HEK293 (cell line): ENCODE data around the gene MTUS2.

Source experiments
- CTCF ChIA-PET: fragments of 350-600 bp; formaldehyde crosslinking; extraction: SDS; loops from one replicate; lab custom pipeline; 2021; ENCODE audit warnings: antibody characterized with exemption; lab: Yijun Ruan, JAX
- POLR2A ChIA-PET: fragments of 300-600 bp; formaldehyde crosslinking; extraction: SDS; loops from one replicate; lab custom pipeline; 2020; ENCODE audit warnings: antibody characterized with exemption, inconsistent platforms; lab: Yijun Ruan, JAX
- H3K27ac ChIP-seq: fragments of 200-500 bp; sonication (Bioruptor generic); 2 replicates; pipeline ENCODE4 v1.5.1; 2014; ENCODE audit warnings: low read depth, low read length, control low read depth, inconsistent platforms; ENCODE audit errors: extremely low read depth
- H3K36me3 ChIP-seq, 2 experiments: fragments of 200-500 bp in 1 of 2; sonication (Bioruptor generic) in 1 of 2; 1 replicate in 1 of 2; 2 replicates in 1 of 2; pipeline ENCODE4 v1.5.1; 2014 to 2017; ENCODE audit warnings: inconsistent platforms in 2 of 2, low read length in 2 of 2; ENCODE audit not compliant: control insufficient read depth in 2 of 2, insufficient read depth in 1 of 2
- H3K4me1 ChIP-seq: fragments of 200-500 bp; sonication (Bioruptor generic); 2 replicates; pipeline ENCODE4 v1.5.1; 2014; ENCODE audit warnings: mild to moderate bottlenecking, low read length, inconsistent platforms; ENCODE audit not compliant: control insufficient read depth, insufficient read depth
- H3K4me3 ChIP-seq: 2 replicates; pipeline ENCODE4 v1.5.1; 2011; ENCODE audit warnings: low read depth, mild to moderate bottlenecking, control low read depth, low read length, moderate library complexity
- H3K9me3 ChIP-seq: fragments of 200-500 bp; sonication (Bioruptor generic); 2 replicates; pipeline ENCODE4 v1.5.1; 2014; ENCODE audit warnings: low read depth, low read length, inconsistent platforms; ENCODE audit not compliant: control insufficient read depth, insufficient read depth
- BCL11A ChIP-seq: fragments of 450-650 bp; formaldehyde crosslinking; IDR thresholded peaks from 2 replicates; pipeline ENCODE4 v1.5.1; 2016; ENCODE audit warnings: low read depth, missing biosample characterization, missing genetic modification characterization
- FEZF1 ChIP-seq: fragments of 450-650 bp; formaldehyde crosslinking; IDR thresholded peaks from 2 replicates; pipeline ENCODE4 v1.5.1; 2016; ENCODE audit warnings: missing biosample characterization, missing genetic modification characterization
- IKZF3 ChIP-seq: fragments of 450-650 bp; IDR thresholded peaks from 2 replicates; pipeline ENCODE4 v1.5.0; 2018; ENCODE audit warnings: missing biosample characterization, mild to moderate bottlenecking, missing genetic modification characterization, moderate library complexity
- KLF10 ChIP-seq: fragments of 450-650 bp; IDR thresholded peaks from 2 replicates; pipeline ENCODE4 v1.5.1; 2018; ENCODE audit warnings: missing biosample characterization, mild to moderate bottlenecking, missing genetic modification characterization
- KLF7 ChIP-seq: fragments of 450-650 bp; formaldehyde crosslinking; IDR thresholded peaks from 2 replicates; pipeline ENCODE4 v1.5.1; 2016; ENCODE audit warnings: missing biosample characterization, missing genetic modification characterization, borderline replicate concordance
- MYNN ChIP-seq: fragments of 450-650 bp; formaldehyde crosslinking; IDR thresholded peaks from 2 replicates; pipeline ENCODE4 v1.5.1; 2016; ENCODE audit warnings: missing biosample characterization, missing genetic modification characterization, borderline replicate concordance
- PRDM4 ChIP-seq: fragments of 450-650 bp; formaldehyde crosslinking; IDR thresholded peaks from 2 replicates; pipeline ENCODE4 v1.5.1; 2017; ENCODE audit warnings: missing biosample characterization, missing genetic modification characterization
- SCRT2 ChIP-seq: fragments of 450-650 bp; formaldehyde crosslinking; IDR thresholded peaks from 2 replicates; pipeline ENCODE4 v1.5.1; 2016; ENCODE audit warnings: missing biosample characterization, missing genetic modification characterization
- SETDB1 ChIP-seq: IDR thresholded peaks from one replicate; pipeline ENCODE4 v1.6.1; 2017; ENCODE audit warnings: mild to moderate bottlenecking, low read length, moderate library complexity, mixed read lengths; ENCODE audit not compliant: insufficient read length
- YY2 ChIP-seq: fragments of 450-650 bp; formaldehyde crosslinking; IDR thresholded peaks from 2 replicates; pipeline ENCODE4 v1.5.1; 2016; ENCODE audit warnings: missing biosample characterization, missing genetic modification characterization
- ZBTB17 ChIP-seq: fragments of 450-650 bp; formaldehyde crosslinking; IDR thresholded peaks from 2 replicates; pipeline ENCODE4 v1.5.1; 2016; ENCODE audit warnings: missing biosample characterization, missing genetic modification characterization
- ZBTB48 ChIP-seq: fragments of 450-650 bp; formaldehyde crosslinking; IDR thresholded peaks from 2 replicates; pipeline ENCODE4 v1.5.1; 2016; ENCODE audit warnings: missing biosample characterization, missing genetic modification characterization
- ZBTB8A ChIP-seq: fragments of 450-650 bp; formaldehyde crosslinking; IDR thresholded peaks from 2 replicates; pipeline ENCODE4 v1.5.1; 2016; ENCODE audit warnings: missing biosample characterization, missing genetic modification characterization
- ZFP37 ChIP-seq: fragments of 450-650 bp; formaldehyde crosslinking; IDR thresholded peaks from 2 replicates; pipeline ENCODE4 v1.5.1; 2016; ENCODE audit warnings: missing biosample characterization, missing genetic modification characterization
- ZFP69B ChIP-seq: fragments of 450-650 bp; formaldehyde crosslinking; IDR thresholded peaks from 2 replicates; pipeline ENCODE4 v1.5.1; 2016; ENCODE audit warnings: missing biosample characterization, missing genetic modification characterization
- ZNF10 ChIP-seq: fragments of 450-650 bp; formaldehyde crosslinking; IDR thresholded peaks from 2 replicates; pipeline ENCODE4 v1.5.1; 2017; ENCODE audit warnings: missing biosample characterization, missing genetic modification characterization
- ZNF157 ChIP-seq: fragments of 450-650 bp; formaldehyde crosslinking; IDR thresholded peaks from 2 replicates; pipeline ENCODE4 v1.5.1; 2016; ENCODE audit warnings: missing biosample characterization, missing genetic modification characterization
- ZNF16 ChIP-seq: fragments of 450-650 bp; formaldehyde crosslinking; IDR thresholded peaks from 2 replicates; pipeline ENCODE4 v1.5.1; 2016; ENCODE audit warnings: low read depth, missing biosample characterization, missing genetic modification characterization
- ZNF248 ChIP-seq: fragments of 450-650 bp; formaldehyde crosslinking; IDR thresholded peaks from 2 replicates; pipeline ENCODE4 v1.5.1; 2017; ENCODE audit warnings: missing biosample characterization, missing genetic modification characterization
- ZNF26 ChIP-seq: fragments of 450-650 bp; formaldehyde crosslinking; IDR thresholded peaks from 2 replicates; pipeline ENCODE4 v1.5.1; 2016; ENCODE audit warnings: missing biosample characterization, missing genetic modification characterization
- ZNF274 ChIP-seq, 2 experiments: fragments of 200-500 bp in 1 of 2; fragments of 450-650 bp in 1 of 2; sonication (Bioruptor generic) in 1 of 2; formaldehyde crosslinking in 1 of 2; IDR thresholded peaks; 2 replicates each; pipeline versions ENCODE4 v1.5.1 to v1.6.1; 2014 to 2016; ENCODE audit warnings: borderline replicate concordance in 1 of 2, inconsistent platforms in 1 of 2, low read length in 1 of 2, missing biosample characterization in 1 of 2, missing genetic modification characterization in 1 of 2
- ZNF426 ChIP-seq: fragments of 450-650 bp; formaldehyde crosslinking; IDR thresholded peaks from 2 replicates; pipeline ENCODE4 v1.5.1; 2017; ENCODE audit warnings: missing biosample characterization, missing genetic modification characterization, mild to moderate bottlenecking, inconsistent platforms, moderate library complexity
- ZNF555 ChIP-seq: fragments of 450-650 bp; formaldehyde crosslinking; conservative IDR thresholded peaks from 2 replicates; pipeline ENCODE4 v1.5.1; 2017; ENCODE audit warnings: missing biosample characterization, mild to moderate bottlenecking, missing genetic modification characterization, inconsistent platforms
- ZNF560 ChIP-seq: fragments of 450-650 bp; formaldehyde crosslinking; IDR thresholded peaks from 2 replicates; pipeline ENCODE4 v1.5.1; 2017; ENCODE audit warnings: missing biosample characterization, missing genetic modification characterization, borderline replicate concordance
- ZNF610 ChIP-seq: fragments of 450-650 bp; formaldehyde crosslinking; IDR thresholded peaks from 2 replicates; pipeline ENCODE4 v1.5.1; 2016; ENCODE audit warnings: missing biosample characterization, missing genetic modification characterization, borderline replicate concordance
- ZNF654 ChIP-seq: fragments of 450-650 bp; formaldehyde crosslinking; IDR thresholded peaks from 2 replicates; pipeline ENCODE4 v1.5.1; 2016; ENCODE audit warnings: low read depth, missing biosample characterization, missing genetic modification characterization
- TF ChIP-seq, protein P1 (sequence below): fragments of 450-650 bp; formaldehyde crosslinking; IDR thresholded peaks from 2 replicates; pipeline ENCODE4 v1.5.1; 2016; ENCODE audit warnings: missing biosample characterization, missing genetic modification characterization, low read depth
- TF ChIP-seq, protein P2 (sequence below): fragments of 450-650 bp; formaldehyde crosslinking; IDR thresholded peaks from 2 replicates; pipeline ENCODE4; 2016; ENCODE audit warnings: missing biosample characterization, missing genetic modification characterization

Gene MTUS2

DNA sequence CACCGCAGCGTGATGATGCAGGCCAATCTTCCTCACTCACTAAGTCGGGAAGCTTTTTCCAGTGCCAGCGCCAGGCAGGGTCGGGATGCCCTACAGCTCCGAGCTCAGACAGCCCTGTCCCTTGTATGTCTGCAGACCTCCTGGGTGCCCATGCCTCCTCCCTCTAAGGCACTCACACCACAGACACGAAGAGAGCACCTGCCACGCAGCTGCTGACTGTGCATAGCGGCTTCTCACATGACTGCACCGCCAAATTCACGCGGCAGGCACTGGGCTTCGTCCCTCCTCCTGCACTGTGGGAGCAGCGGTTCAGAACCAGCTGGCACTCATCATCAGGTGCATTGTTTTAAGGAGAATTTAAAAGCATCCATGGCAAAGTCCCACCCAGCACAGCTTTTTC lies 687.2 kb downstream of the MTUS2 start:
- ChIA-PET POLR2A (no interaction called here), CTCF (interaction anchor here (0.6 to 3.2 kb wide), 12 partner anchors 11 to 1471 kb away, joined by 3 to 17 read pairs (median 4); no protein-coding TSS in a partner anchor)
- Histone ChIP-seq H3K36me3 (peaks cover 0 to 14% of the 10 kb centered on the region in 2 experiments; a peak in 1 of 3 replicates), H3K4me3 (no peak overlapping the region), H3K4me1 (no peaks in the 10 kb centered on the region; the same call in 1 of the 2 replicates), H3K27ac (no peak overlapping the region), H3K9me3 (no peaks in the 10 kb centered on the region)
- no peak for TF ChIP-seq SCRT2 (tag by site-specific recombination)

DNA sequence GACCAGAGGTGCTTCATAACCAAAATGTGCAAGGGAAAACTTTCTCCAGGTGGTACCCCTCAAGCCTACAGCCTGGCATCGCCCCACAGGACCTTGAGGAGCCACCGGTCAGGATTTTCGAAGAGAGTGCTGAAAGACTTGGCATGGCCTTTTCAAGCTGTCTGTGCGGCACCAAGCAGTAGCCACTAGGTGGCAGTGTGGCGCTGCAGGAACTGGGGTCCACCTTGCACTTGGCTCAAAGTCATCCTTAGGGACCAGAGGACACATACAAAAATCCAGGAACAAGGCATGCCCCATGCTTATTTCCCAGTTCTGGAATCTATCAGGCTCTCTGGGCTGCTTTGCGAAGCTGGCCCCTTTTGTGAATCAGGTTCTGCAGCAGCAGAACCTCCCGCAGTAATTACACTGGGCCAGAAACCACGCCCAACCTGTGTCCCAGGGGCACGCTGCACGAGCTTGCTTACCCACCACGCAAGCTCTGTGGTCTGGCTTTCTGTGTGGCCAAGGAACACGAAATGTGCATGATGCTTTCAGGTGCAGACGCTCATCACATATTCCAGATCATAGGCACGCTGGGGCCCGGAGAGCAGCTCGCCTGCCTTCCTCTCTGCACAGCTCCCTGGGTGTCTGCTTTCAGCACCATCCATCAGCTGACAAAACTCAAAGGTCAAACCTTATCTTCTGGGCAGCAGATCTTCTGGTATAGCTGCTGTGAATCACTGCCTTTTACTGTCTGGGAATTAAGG lies 688.2 kb downstream of the MTUS2 start:
- H3K4me1 ChIP-seq: no peaks in the 10 kb centered on the region; the same call in 1 of the 2 replicates
- CTCF ChIA-PET: interaction anchor here (0.5 to 3.2 kb wide), 34 partner anchors 10 to 1470 kb away, joined by 3 to 19 read pairs (median 4); no protein-coding TSS in a partner anchor
- H3K27ac ChIP-seq: no peak overlapping the region
- POLR2A ChIA-PET: interaction anchor here (0.9 kb wide), 1 partner anchor 546 kb away, joined by 3 read pairs; no protein-coding TSS in a partner anchor
- H3K36me3 ChIP-seq: peaks cover 0 to 22% of the 10 kb centered on the region in 2 experiments; a peak in 1 of 3 replicates
- no peaks in the 10 kb centered on the region for H3K9me3 ChIP-seq
- H3K4me3 ChIP-seq: no peak overlapping the region
- TF ChIP-seq BCL11A (tag by site-specific recombination) (no peak), ZNF157 (tag by site-specific recombination) (no peak), ZNF426 (no peak), FEZF1 (tag by site-specific recombination) (peak; percentile 45; the same call in 1 of the 2 replicates), ZFP37 (tag by site-specific recombination) (no peak), ZNF560 (tag by site-specific recombination) (no peak), ZNF248 (tag by site-specific recombination) (no peak), ZNF26 (tag by site-specific recombination) (no peak), ZFP69B (peak; percentile 89), ZBTB8A (tag by site-specific recombination) (no peak), MYNN (tag by site-specific recombination) (no peak), ZNF654 (tag by site-specific recombination) (peak; percentile 88), IKZF3 (tag by site-specific recombination) (peak; percentile 49), PRDM4 (tag by site-specific recombination) (no peak), SETDB1 (no peak), ZNF274 (IDR thresholded peaks at IDR 0.05; ENCODE audit: low read length) (no peak), ZNF274 (tag by site-specific recombination; IDR thresholded peaks at IDR 0.05; ENCODE audit: borderline replicate concordance) (no peak), ZNF10 (tag by site-specific recombination) (no peak), ZNF16 (no peak), YY2 (tag by site-specific recombination) (no peak), ZNF555 (no peak), ZBTB48 (tag by site-specific recombination) (peak; percentile 81), KLF10 (tag by site-specific recombination) (no peak), ZNF610 (no peak), KLF7 (tag by site-specific recombination) (no peak), ZBTB17 (tag by site-specific recombination) (peak; percentile 83)
- TF ChIP-seq, protein P1, sequence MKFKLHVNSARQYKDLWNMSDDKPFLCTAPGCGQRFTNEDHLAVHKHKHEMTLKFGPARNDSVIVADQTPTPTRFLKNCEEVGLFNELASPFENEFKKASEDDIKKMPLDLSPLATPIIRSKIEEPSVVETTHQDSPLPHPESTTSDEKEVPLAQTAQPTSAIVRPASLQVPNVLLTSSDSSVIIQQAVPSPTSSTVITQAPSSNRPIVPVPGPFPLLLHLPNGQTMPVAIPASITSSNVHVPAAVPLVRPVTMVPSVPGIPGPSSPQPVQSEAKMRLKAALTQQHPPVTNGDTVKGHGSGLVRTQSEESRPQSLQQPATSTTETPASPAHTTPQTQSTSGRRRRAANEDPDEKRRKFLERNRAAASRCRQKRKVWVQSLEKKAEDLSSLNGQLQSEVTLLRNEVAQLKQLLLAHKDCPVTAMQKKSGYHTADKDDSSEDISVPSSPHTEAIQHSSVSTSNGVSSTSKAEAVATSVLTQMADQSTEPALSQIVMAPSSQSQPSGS (tag by site-specific recombination): no peak
- TF ChIP-seq, protein P2, sequence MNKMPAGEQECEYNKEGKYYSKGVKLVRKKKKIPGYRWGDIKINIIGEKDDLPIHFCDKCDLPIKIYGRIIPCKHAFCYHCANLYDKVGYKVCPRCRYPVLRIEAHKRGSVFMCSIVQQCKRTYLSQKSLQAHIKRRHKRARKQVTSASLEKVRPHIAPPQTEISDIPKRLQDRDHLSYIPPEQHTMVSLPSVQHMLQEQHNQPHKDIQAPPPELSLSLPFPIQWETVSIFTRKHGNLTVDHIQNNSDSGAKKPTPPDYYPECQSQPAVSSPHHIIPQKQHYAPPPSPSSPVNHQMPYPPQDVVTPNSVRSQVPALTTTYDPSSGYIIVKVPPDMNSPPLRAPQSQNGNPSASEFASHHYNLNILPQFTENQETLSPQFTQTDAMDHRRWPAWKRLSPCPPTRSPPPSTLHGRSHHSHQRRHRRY (tag by site-specific recombination): no peak
